Measurements from ENCODE around the gene PPP6R3.
"Not testable (repeated sequence)": the region's sequence is repeated elsewhere in the genome, so short reads cannot be mapped to it uniquely, and the experiment has no call there.

GRCh38 chr11:68634606-68635005, 174.1 kb downstream of the PPP6R3 start:
- TF ChIP-seq CTCF, POLR2A (IDR thresholded peaks at IDR 0.05): not testable (repeated sequence)

Measured in esophagus squamous epithelium (tissue), 4 donors.